Renal pelvis (tissue), 12 donors: ENCODE data around the gene TIGIT. TPM values are rescaled to one million over a fixed set of nuclear protein-coding genes. Genes with fewer than 3 reads are reported as not detected.
"Not testable (repeated sequence)": the region's sequence is repeated elsewhere in the genome, so short reads cannot be mapped to it uniquely, and the experiment has no call there.

Source experiments
- DNase-seq: peaks from one replicate; pipeline ENCODE4 v3.0.0-alpha.2; 2013
- long read RNA-seq, 16 experiments: transcript quantifications; one replicate each; lab custom pipeline, GENCODE V29; 2026
- polyA plus RNA-seq, 3 donors: library from polyadenylated mRNA; unstranded; fragments of 120-200 nt; gene quantifications; one replicate each; pipeline ENCODE4 v1.2.1, GENCODE V29; 2013; ENCODE audit not compliant: insufficient read length in 3 of 3

TIGIT gene
- polyA plus RNA-seq, result under 1 TPM in 2 of 3 donors, not detected in 1; 0.06 to 0.10 TPM
- long read RNA-seq, donor 1, result 0 reads
- long read RNA-seq, donor 2, result 0 reads
- long read RNA-seq, donor 3, result 0 reads
- long read RNA-seq, donor 4, result 0 reads
- long read RNA-seq, donor 5, result 0 reads
- long read RNA-seq, donor 6, result 0 reads
- long read RNA-seq, donor 7, result 0 reads
- long read RNA-seq, donor 8, result 0 reads
- long read RNA-seq, donor 9, result 0 reads
- long read RNA-seq, donor 10, result 0 reads
- long read RNA-seq, donor 11, result 0 reads
- long read RNA-seq, donor 12, result 0 reads
- long read RNA-seq, donor 13, result 0 reads
- long read RNA-seq, donor 14, result 0 reads
- long read RNA-seq, donor 15, result 0 reads
- long read RNA-seq, donor 16, result 0 reads

GRCh38 chr3:114293838-114294535 is at the start of gene TIGIT:
Gene TIGIT (plus strand): TSS chr3:114294028. CDS start chr3:114294062, 34 bp downstream.
- no peak for DNase-seq

GRCh38 chr3:114252954-114253353 is 40.9 kb upstream of the TIGIT start:
- DNase-seq, result no peak

GRCh38 chr3:114253505-114253904 is 40.3 kb upstream of the TIGIT start:
- DNase-seq, result no peak

GRCh38 chr3:114259566-114259965 is 34.3 kb upstream of the TIGIT start:
- no peak for DNase-seq

- no peak for DNase-seq
These were observed 33.7 kb upstream of the TIGIT start for GRCh38 chr3:114260152-114260551.

- no peak for DNase-seq
These were observed 23.8 kb upstream of the TIGIT start for GRCh38 chr3:114270019-114270418.

GRCh38 chr3:114272271-114272670 is 21.6 kb upstream of the TIGIT start:
- DNase-seq, result no peak

GRCh38 chr3:114274929-114275328 is 18.9 kb upstream of the TIGIT start:
- no peak for DNase-seq

- DNase-seq, result not testable (repeated sequence)
These were observed 17.0 kb upstream of the TIGIT start for GRCh38 chr3:114276856-114277255.

GRCh38 chr3:114284644-114285043 is 9.2 kb upstream of the TIGIT start:
- no peak for DNase-seq

- no peak for DNase-seq
These were observed 8.1 kb upstream of the TIGIT start for GRCh38 chr3:114285648-114286230.

GRCh38 chr3:114286266-114286665 is 7.6 kb upstream of the TIGIT start:
- no peak for DNase-seq

GRCh38 chr3:114290911-114291901 is 2.6 kb upstream of the TIGIT start:
- DNase-seq, result peak; percentile 5

- DNase-seq, result no peak
These were observed 1.2 kb downstream of the TIGIT start for GRCh38 chr3:114294940-114295480.

- DNase-seq, result no peak
These were observed 2.1 kb downstream of the TIGIT start for GRCh38 chr3:114295946-114296345.

GRCh38 chr3:114299421-114299820 is 5.6 kb downstream of the TIGIT start:
- no peak for DNase-seq

GRCh38 chr3:114299941-114300624 is 6.3 kb downstream of the TIGIT start:
- DNase-seq, result no peak

- DNase-seq, result no peak
These were observed 13.5 kb downstream of the TIGIT start for GRCh38 chr3:114307222-114307830.

- DNase-seq, result no peak
These were observed 14.0 kb downstream of the TIGIT start for GRCh38 chr3:114307832-114308231.

- DNase-seq, result no peak
These were observed 14.5 kb downstream of the TIGIT start for GRCh38 chr3:114308377-114308776.
